ENCODE measurements around the gene MSI2.
A peak's percentile ranks its signal among the peaks of the same experiment; 100 is the strongest.

The MSI2 gene

DNA sequence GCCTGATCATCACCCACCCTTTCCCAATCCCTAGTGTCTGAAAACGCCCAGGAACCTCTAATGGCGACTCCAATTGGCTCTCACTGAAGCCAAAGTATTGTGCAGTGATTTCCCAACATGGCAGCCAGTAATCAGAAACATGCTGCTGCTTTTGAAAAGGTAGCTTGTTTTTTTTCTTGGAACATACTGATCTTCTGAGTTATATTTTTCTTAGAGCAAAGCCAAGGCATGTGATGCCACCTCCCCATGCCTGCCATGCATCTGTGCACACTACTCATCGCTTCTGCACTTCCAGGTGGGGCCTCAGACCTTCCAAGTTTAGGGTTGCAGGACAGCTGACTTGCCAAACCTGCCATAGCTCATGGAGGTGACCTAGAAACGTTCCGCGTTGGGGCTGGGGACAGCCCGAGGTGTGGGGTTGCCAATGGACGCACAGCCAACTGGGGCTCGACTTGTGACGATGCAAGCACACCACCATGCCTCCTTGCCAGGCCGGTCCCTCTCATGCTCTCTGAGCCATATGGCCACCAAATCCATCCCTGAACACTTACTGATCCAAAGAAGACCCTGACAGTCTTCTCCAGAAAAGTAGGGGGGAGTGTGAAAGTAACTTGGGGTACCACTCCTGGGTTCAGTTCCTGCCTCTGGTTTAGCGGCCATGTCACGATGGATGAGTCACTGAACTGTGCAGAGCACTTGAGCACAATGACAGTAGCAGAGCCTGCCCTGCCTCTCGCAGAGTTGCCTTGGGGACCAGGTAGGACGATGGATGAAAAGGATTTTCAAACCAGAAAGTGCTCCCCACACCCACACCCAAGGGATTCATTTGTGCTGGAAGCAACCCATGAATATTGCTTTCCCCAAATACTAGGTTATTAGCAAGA lies 333.1 kb downstream of the MSI2 start:
- no peak for DNase-seq

DNA sequence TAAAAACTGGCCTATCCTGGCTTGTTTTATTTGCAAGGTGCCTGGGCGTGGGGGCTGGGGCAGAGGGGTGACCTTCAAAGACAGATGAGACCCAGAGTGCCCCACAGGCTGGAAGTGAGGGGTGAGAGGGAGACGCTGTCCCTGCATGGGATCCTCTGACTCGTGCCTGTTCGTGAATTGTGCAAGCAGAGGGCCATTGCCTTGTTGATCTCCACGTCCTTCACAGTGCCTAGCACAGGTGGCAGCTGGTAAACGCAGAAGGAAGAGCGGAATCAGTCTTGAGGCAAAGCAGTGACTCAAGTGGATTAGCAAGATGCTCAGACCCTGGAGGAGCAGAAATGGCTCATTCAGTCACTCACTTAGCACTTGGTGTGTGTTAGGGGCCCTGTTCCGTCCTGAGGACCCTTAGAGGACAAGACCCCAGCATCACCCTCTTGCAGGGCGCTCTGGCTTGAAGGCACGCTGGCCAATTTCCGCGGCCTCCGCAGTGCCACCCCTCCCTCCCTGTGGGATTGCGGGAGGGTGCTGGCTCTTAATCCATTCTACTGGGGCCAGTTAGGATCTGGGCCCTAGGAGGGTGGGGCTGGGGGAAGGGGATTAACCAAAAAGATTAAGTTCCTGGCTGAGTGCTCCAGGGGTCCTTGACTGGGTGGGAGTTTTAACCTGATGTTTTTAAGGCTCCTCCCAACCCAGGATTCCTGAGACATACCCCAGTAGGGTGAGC lies 337.6 kb downstream of the MSI2 start:
- no peak for DNase-seq

DNA sequence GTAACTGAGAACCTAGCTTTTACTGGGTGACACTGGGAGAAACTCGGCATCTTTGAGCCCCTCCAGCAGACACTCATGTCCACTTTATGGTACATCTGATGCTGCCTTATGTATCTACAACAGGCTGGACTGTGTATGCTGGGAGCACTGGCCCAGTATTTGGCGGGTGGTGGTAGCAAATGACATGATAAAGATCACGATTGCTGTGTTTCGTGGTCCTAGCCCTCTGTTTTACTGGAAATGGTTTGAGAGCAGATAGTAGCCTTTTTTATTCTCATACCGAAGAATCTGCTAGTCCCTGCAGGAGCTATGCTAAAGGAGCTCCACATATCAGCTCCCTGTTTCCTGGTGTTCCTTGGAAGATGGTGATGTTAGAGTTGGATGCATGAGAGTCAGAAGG lies 338.4 kb downstream of the MSI2 start:
- no peak for DNase-seq

DNA sequence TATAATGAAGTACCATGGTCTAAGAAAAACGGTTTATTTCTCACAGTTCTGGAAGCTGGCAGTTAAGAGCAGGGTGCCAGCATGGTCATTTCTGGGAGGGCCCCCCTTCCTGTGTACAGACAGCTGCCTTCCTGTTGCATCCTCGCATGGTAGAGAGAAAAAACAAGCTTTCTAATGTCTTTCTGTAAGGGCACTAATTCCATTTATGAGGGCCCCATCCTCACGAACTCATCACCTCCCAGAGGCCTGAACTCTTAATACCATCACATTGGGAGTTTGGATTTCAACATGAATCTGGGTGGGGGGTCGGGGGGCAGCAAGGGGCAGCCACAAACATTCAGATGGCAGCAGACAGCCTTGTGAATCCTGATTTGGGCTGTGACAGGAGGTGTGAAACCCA lies 339.1 kb downstream of the MSI2 start:
- DNase-seq = no peak

DNA sequence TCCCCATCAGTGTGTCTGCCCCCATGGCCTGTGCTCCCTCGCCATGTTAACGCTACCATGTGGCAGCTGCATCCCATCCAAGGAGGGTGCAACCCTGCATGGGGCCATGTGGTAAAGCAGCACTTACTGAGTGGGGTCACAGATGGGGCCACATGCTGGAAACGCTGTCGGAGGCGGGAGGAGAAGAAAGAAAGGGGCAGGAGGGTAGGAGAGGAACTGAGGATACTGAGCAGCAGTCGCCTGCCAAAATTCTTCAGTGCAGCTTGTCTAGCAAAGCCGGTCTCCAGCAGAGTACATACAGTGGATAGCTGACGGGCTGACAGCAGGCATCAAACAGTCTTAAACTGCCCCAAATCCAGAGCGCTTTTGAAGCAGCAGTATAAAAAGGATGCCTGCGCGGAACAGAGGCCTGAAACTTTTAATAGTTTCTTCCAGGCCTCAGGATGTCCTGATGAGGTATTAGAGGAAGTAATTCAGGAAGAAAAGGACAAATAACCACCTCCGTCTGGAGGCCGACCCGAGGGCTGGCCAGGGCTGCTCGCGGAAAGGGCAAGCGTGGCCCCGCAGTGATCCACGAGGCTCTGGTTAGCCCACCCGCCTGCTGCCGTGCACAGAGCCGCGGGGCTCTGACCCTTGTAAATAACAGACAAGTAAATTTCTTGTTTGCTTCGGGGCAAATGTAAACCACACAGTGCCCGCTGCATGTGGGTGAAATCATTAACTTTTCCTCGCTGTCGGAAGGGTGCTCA lies 339.8 kb downstream of the MSI2 start:
- DNase-seq = no peak

DNA sequence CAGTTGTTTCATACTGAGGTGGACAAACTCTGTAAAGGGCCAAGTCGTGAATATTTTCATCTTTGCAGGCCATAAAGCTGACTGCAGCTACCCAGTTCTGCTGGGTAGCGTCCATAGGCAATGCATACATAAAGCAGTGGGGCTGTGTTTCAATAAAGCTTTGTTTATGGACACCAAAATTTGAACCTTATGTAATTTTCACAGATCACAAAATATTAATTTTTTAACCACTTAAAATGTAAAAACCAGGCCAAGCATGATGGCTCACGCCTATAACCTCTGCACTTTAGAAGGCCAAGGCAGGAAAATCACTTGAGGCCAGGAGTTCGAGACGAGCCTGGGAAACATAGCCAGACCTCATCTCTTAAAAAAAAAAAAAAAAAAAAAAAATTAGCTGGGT lies 340.8 kb downstream of the MSI2 start:
- no peak for DNase-seq

DNA sequence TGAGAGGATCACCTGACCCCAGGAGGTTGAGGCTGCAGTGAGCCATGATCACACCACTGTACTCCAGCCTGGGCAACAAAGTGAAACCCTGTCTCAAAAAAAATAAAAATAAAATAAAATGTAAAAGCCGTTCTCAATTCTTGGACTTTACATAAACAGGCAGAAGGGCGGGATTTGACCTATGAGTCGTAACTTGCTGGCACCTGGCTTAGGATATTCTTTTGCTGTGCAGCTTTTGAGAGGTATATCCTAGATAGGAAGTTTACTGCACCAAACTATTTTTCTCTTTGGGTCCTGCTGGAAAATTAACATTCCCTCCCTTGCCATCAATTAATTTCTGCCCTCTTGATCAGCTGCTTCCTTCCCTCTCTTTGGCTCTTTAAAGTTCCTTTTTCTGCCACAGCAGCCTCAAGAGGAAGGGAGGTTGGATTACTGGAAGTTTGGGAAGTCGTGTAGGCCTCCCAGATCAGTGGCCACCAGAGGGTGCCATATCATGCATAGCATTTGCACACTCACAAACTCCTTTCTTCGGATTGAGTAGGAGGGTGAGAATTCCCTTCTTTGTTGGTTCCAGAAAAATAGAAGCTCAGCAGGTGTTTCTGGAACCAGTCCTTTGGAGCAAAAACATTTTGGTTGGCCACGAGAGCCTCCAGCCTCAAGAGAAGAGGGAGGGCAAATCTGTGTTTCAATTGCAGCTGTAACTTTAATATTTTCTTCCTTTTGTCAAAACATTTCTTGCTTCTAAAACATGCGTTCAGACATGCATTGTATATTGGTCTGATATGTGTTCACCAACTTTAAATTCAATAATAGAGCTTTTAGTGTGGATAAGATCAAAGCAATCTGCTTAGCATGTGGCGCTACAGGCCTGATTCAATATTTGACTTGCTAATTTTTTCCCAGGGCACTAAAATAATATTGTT lies 341.5 kb downstream of the MSI2 start:
- DNase-seq = peak; percentile 45

DNA sequence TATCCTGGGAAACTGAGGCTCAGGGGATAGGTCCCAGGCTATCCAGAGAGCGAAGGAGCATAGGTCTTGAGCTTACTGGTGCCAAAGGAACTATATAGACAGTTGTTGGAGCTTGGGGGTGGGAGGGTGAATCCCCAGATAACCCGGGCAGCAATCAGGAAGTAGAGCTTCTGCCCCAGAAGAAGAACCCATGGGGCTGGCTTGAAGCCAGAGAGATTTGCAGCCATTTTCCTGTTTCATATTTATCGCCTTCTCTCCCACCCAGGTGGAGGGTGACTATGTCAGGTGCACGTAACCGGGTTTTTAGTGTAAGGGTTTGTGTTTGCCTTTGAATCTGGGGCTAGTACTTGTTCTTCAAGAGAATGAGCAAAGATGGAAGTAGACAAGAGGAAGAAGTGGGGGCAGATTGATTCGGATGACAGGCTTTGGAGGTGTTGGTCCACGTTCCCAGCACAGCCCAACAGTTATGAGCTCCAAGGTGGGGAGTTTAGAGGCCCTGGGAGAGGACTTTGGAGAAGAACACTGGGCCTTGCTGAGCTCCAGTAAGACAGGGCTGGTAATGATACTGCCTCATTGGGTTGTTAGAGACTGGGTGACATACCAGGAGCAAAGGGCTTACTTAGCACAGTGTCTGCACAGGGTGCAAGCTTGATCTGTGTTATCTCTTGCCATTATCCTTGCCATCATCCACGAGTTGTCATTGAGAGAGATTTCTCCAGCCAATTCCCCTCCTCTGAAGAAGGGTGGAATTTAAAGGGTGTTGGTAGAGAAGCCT lies 343.1 kb downstream of the MSI2 start:
- DNase-seq = peak; percentile 39

DNA sequence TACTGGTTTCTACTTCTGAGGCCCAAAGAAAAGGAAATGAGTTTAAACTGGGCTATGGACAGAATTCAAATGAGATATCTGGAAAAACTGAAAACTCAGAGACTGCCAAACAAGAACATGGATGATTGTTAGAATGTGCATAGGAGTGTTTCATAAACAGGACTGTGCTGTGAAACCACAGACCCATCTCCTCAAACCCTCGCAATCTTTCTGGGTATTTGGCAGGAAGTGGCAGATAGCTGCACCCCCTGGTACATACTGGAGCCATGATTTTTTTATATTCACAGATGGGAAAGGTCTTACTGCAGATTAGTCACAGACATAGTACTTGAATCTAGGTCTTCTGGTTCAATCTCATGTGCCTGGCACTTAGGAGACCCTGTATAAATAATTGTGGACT lies 343.8 kb downstream of the MSI2 start:
- DNase-seq = peak; percentile 65

DNA sequence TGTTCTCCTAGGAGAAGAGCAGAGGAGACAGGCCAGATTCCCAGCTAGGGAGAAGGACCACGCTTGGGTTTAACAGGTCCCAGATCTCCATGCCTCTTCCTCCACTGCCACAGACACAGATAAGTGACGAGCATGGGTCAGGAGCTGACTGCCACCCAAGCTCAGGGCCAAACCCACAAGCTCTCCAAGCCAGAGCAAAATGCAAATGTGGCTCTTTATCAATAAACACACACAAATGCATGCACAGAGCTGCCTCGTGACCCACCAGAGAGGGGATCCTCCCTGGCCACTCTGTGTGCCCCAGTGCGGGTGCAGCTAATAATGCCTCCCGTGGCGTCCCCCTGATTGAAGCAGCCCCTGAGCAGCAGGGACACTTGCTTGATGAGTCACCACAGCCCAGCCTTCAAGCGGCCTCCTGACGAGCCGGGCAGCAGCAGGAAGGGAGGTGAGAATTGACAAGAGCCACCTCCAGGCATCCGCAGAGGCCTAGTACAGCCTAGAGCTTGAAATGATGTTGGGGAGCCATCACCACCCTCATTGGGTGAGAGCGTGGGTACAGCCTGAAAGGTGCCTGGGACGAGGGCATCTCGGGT lies 344.9 kb downstream of the MSI2 start:
- DNase-seq = peak; percentile 32

DNA sequence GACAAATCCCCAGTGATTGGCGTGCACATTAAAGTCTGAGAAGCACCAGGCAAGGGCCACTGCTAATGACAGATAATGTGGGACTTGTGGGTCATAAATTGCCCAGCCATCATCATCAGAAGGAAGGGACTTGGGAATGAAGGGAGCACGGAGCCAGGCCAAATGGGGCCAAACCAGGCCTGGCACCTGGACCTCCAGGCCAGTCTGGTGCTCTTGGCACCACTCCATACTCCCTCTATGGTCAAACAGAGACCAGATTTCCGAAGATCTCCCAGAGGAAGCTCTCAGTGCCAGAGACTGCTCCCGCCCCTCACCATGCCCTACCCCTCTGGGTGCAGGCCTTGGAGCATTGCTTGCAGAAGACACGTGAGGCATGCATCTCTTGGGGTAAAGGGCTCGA lies 346.6 kb downstream of the MSI2 start:
- no peak for DNase-seq

DNA sequence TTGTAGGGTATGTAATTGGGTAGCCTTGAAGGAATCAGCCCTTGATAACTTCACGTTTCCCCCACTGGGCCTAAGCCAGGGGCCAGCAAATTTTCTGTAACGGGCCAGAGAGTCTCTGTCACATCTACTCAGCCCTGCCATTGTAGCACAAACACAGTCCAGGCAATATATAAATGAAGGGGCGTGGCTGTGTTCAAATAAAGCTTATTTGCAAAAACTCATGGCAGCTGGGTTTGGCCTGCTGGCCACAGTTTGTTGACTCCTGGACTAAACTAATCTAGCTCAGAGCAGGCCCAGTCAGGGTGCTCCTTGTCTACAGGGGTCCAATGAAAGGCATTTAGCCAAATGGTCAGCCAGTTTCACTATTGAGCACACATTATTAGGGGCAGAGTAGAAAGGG lies 347.2 kb downstream of the MSI2 start:
- DNase-seq = no peak

DNA sequence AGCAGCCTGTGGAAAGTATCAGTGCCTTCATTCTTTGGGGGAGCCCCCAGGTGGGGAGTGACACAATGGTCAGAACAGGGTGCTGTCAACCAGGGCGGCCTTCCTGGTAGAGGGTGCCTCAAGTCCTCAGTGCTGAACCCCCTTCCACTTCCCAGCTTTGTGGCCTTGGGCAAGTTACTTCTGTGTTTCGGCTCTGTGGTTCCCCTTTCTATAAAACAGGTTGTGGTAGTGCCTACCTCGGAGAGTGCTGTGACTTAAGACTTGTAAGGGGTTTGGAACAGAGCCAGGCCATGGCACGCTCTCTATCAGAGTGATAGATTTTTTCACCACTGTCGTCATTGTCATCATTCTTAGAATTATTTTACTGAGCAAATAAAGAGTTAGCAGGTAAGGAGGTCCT lies 347.7 kb downstream of the MSI2 start:
- peak; percentile 81 for DNase-seq

DNA sequence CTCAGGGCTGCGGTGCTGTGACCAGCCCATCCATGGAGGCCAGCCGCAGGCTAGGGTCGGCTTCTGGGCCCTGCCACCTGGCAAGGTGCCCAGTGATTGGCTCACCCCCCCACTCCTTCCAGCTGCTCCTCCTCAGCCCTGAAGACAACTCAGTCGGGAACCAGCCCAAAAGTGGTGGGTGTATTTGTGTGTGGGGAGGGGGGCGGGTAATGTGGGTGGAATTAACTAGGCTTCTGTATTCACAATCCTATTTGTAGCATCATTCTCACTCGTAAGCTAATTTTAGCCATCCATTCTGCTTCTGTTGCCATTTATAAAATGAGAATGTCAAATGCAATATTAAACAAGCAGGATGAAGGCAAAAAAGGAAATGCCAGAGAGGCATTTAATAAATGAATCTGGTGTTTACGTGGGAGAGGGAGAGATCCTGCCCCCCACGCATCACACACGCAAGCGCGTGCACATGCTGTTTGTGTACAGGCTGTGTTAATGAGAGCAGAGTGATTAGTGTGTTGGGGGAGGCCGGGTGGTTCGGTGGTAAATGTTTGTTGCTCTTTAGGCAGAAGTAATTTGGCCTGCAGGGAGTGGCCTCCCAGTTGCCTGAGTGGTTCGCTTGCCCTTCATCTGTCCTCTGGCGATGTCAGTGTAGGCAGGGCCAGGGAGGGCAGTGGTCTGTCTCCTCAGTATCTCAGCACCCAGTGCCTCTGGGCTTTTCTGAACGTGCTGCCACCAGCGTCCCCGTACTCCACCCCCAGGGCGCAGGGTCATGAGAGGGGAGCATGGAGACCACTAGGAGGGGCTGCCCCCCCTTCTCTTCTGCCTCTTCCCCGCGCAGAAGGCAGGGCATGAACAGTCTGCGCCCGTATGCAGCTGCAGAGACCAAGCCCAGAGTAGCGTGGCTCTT lies 348.7 kb downstream of the MSI2 start:
- no peak for DNase-seq

DNA sequence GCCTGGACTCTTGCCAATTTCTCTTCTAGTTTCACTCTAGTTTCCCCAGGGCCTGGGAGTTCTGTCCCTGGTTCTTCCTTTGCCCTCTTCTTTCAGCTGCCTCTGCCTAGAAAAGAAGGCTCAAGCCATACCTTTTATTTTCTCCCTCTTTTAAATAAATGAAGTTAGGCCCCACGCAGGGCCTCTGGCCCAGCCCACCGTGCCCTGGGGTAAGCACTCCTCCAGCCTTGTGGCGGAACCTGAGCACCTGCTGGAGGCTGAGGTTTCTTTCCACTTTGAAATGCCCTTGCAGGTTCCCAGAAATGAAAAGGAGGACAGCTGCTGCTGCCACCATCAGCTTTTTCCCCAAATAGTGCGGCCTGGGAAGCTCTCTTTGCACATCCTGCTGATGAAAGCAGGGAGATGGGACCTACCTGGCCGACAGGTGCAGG lies 349.4 kb downstream of the MSI2 start:
- DNase-seq = peak; percentile 57

DNA sequence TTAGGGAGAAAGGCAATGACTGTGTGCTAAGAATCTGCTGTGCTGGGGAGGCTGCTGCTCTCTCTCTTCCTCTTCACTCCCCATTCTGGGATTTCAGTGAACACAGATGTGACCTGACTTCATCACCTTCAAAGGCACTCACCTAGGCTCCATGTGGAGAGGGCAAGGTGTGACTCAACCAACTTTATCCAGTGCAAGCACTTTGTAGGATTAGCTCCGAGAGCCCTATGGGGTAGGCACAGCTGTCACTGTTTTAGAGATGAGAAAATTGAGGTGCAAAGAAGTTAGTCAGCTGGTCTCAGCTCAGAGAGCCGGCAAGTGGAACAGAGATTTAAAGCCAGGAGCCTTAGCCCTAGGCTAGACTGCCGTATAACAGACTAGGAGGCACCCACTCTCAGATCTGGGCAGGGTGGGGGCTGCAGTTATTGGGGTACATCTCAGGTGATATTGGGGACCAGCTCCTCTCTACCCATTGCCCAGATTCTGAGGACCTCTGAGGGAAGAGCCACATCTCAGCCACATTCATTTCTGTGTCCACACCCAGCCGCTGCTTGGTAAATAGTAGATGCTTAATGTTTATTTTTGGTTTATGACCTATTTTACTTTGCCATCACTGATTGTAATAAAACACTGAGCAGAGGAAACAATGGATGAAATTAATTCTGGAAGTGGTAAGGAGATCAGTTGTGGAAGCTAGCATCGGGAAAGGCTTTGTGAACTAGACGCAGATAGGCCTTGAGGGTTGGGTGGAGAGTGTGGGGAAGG lies 350.0 kb downstream of the MSI2 start:
- DNase-seq = no peak

DNA sequence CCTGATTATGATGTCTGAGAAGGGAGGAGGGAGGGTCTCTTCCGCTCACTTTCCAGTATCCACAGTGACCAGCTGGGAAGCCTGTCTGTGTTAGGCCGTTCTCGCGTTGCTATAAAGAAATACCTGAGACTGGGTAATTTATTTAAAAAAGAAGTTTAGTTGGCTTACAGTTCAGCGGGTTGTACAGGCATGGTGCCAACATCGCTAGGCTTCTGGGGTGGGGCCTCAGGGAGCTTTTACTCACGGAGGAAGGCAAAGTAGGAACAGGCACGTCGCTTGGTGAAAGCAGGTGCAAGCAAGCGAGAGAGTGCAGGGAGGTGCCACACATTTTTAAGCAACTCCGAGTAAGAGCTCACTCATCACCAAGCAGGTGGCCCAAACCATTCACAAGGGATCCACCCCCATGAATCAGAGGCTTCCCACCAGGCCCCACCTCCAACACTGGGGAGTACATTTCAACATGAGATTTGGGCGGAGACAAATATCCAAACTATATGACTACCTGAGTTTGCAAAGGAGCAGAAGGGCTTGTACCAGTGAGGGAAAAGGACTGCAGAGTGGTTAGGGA lies 351.3 kb downstream of the MSI2 start:
- no peak for DNase-seq

DNA sequence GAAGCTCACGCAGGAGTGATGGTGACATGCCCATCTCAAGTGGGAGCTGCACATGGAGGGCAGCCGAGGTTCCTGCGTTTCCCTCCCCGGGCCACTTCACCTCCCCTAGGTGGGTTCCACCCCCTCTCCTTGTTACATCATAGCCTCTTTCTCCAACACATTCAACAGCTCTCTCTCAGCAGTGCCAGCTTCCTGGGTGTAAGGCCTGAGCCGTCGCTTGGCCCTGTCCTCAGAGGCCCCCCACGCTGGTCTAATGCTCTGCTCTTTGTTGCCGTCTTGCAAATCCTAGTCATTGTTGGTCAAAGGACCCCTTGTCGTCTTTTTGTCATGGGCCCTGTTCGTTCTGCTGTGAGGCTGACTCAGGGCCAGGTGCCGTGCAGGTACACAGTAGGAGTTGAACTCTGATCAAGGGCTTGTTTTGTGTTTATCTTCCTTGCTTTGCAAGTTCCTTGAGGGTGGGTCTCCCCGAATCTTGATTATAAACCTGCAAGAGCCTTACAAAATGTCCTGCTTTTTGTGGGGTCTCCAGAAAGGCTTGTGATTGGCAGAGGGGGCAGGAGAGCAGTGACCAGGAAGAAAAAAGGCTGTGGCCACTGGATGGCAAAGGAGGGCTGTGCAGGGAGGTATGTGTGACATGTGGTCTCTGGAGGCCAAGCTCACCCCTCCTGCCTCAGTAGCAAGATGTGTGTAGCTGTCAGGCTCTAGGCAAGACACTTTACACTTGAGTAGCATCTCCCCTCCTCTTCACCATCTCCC lies 352.2 kb downstream of the MSI2 start:
- DNase-seq = no peak

Data from CD4-positive, alpha-beta T cell treated with Interleukin-21 for 1 hour (primary cell).